ENCODE results near the gene SDR39U1.

The SDR39U1 gene

GRCh38 chr14:24390701-24391468 is 51.7 kb downstream of the SDR39U1 start:
- no peak for DNase-seq (ENCODE audit: low read depth)
